HG02642 (cell line): ENCODE data around the gene RALGAPA2.

ENCODE experiments used
- ATAC-seq: cut with Tn5 transposase; IDR thresholded peaks from one replicate; pipeline ENCODE4 v1.9.1; 2021; ENCODE audit warnings: mild to moderate bottlenecking; ENCODE audit not compliant: unreplicated experiment, poor library complexity

RALGAPA2 gene

GRCh38 chr20:20637998-20638725, 74.3 kb downstream of the RALGAPA2 start:
- no peak for ATAC-seq

- no peak for ATAC-seq
These were observed 77.4 kb downstream of the RALGAPA2 start for GRCh38 chr20:20635006-20635405.

GRCh38 chr20:20632644-20633043, 79.8 kb downstream of the RALGAPA2 start:
- ATAC-seq, result no peak

- no peak for ATAC-seq
These were observed 81.9 kb downstream of the RALGAPA2 start for GRCh38 chr20:20630551-20630950.

GRCh38 chr20:20629556-20630188, 82.8 kb downstream of the RALGAPA2 start:
- no peak for ATAC-seq

GRCh38 chr20:20628314-20628713, 84.1 kb downstream of the RALGAPA2 start:
- no peak for ATAC-seq

GRCh38 chr20:20627471-20627870, 85.0 kb downstream of the RALGAPA2 start:
- no peak for ATAC-seq

- no peak for ATAC-seq
These were observed 87.5 kb downstream of the RALGAPA2 start for GRCh38 chr20:20624914-20625313.

- no peak for ATAC-seq
These were observed 91.2 kb downstream of the RALGAPA2 start for GRCh38 chr20:20621195-20621594.

GRCh38 chr20:20614391-20614790, 98.1 kb downstream of the RALGAPA2 start:
- no peak for ATAC-seq

- no peak for ATAC-seq
These were observed 100.2 kb downstream of the RALGAPA2 start for GRCh38 chr20:20612251-20612650.

- no peak for ATAC-seq
These were observed 101.3 kb downstream of the RALGAPA2 start for GRCh38 chr20:20611167-20611566.

- no peak for ATAC-seq
These were observed 102.9 kb downstream of the RALGAPA2 start for GRCh38 chr20:20609522-20609921.

GRCh38 chr20:20608641-20609040, 103.8 kb downstream of the RALGAPA2 start:
- ATAC-seq, result no peak

GRCh38 chr20:20608041-20608440, 104.4 kb downstream of the RALGAPA2 start:
- ATAC-seq, result no peak

- ATAC-seq, result no peak
These were observed 105.6 kb downstream of the RALGAPA2 start for GRCh38 chr20:20606881-20607280.

- no peak for ATAC-seq
These were observed 106.4 kb downstream of the RALGAPA2 start for GRCh38 chr20:20606050-20606449.

- no peak for ATAC-seq
These were observed 107.5 kb downstream of the RALGAPA2 start for GRCh38 chr20:20604907-20605306.

- ATAC-seq, result no peak
These were observed 108.1 kb downstream of the RALGAPA2 start for GRCh38 chr20:20604357-20604756.

- peak; percentile 99 for ATAC-seq
These were observed 109.0 kb downstream of the RALGAPA2 start for GRCh38 chr20:20603339-20603990.

- no peak for ATAC-seq
These were observed 114.5 kb downstream of the RALGAPA2 start for GRCh38 chr20:20597966-20598365.

- ATAC-seq, result no peak
These were observed 118.3 kb downstream of the RALGAPA2 start for GRCh38 chr20:20594171-20594530.
